HL-60 (cell line): ENCODE results near the gene ZNF521.

Experiments
- DNase-seq, 2 experiments: peaks; one replicate each; pipeline ENCODE4 v3.0.0-alpha.2; 2010 to 2020; ENCODE audit warnings: low read depth in 1 of 2, low spot score in 1 of 2
- H3K27ac ChIP-seq: fragments of 250-450 bp; sonication (Bioruptor Pico); replicated peaks from 2 replicates; pipeline ENCODE4 v1.5.1; 2020; ENCODE audit warnings: mild to moderate bottlenecking, moderate library complexity
- H3K27me3 ChIP-seq: fragments of 250-450 bp; sonication (Bioruptor Pico); 2 replicates; pipeline ENCODE4 v1.5.1; 2021; ENCODE audit warnings: mild to moderate bottlenecking, moderate library complexity; ENCODE audit not compliant: insufficient read depth, poor library complexity, severe bottlenecking
- H3K4me3 ChIP-seq: replicated peaks from 2 replicates; pipeline ENCODE4 v1.5.1; 2011; ENCODE audit warnings: mild to moderate bottlenecking, control low read depth, low read length; ENCODE audit not compliant: insufficient read depth
- CTCF ChIP-seq: IDR thresholded peaks from one replicate; pipeline ENCODE4 v1.5.1; 2011; ENCODE audit warnings: low read length, control low read depth, inconsistent platforms; ENCODE audit not compliant: insufficient read depth
- GABPA ChIP-seq: IDR thresholded peaks from 2 replicates; pipeline ENCODE4 v1.6.1; 2012; ENCODE audit warnings: low read depth
- POLR2AphosphoS5 ChIP-seq: IDR thresholded peaks from 2 replicates; pipeline ENCODE4 v1.6.1; 2012; ENCODE audit warnings: low read depth
- REST ChIP-seq: IDR thresholded peaks from 2 replicates; pipeline ENCODE4 v1.6.1; 2012; ENCODE audit warnings: low read depth; ENCODE audit not compliant: insufficient replicate concordance
- SPI1 ChIP-seq: IDR thresholded peaks from 2 replicates; pipeline ENCODE4 v1.6.1; 2012; ENCODE audit warnings: low read depth, mild to moderate bottlenecking, borderline replicate concordance

Gene ZNF521

GRCh38 chr18:25057491-25058050 lies 294.4 kb downstream of the ZNF521 start:
- H3K27me3 ChIP-seq: peaks cover 3% of the 10 kb centered on the region
- TF ChIP-seq POLR2AphosphoS5 (no peak), SPI1 (no peak), GABPA (no peak), CTCF (no peak), REST (no peak)
- H3K27ac ChIP-seq: no peak overlapping the region
- no peak overlapping the region for H3K4me3 ChIP-seq
- no peak for DNase-seq

- H3K27ac ChIP-seq: no peak overlapping the region
- DNase-seq: no peak
- TF ChIP-seq GABPA: no peak
- H3K4me3 ChIP-seq: no peak overlapping the region
- peaks cover 3% of the 10 kb centered on the region for H3K27me3 ChIP-seq
These were observed 295.5 kb downstream of the ZNF521 start for GRCh38 chr18:25056429-25056828.

GRCh38 chr18:25055076-25055475 lies 296.9 kb downstream of the ZNF521 start:
- Histone ChIP-seq H3K27me3 (peaks cover 3% of the 10 kb centered on the region), H3K4me3 (no peak overlapping the region), H3K27ac (no peak overlapping the region)
- no peak for DNase-seq
- TF ChIP-seq REST: no peak
- no peak for TF ChIP-seq POLR2AphosphoS5
- no peak for TF ChIP-seq SPI1
- TF ChIP-seq GABPA: no peak

- DNase-seq: no peak
- H3K4me3 ChIP-seq: no peak overlapping the region
- peaks cover 3% of the 10 kb centered on the region for H3K27me3 ChIP-seq
These were observed 298.5 kb downstream of the ZNF521 start for GRCh38 chr18:25053466-25053865.

More at GRCh38 chr18:25053466-25053865, 298.5 kb downstream of the ZNF521 start:
- TF ChIP-seq REST (no peak), CTCF (no peak), SPI1 (no peak), POLR2AphosphoS5 (no peak), GABPA (no peak)
- H3K27ac ChIP-seq: no peak overlapping the region
